ENCODE measurements around the gene STXBP1. TPM values are rescaled to one million over a fixed set of nuclear protein-coding genes. Genes with fewer than 3 reads are reported as not detected.
A peak's percentile ranks its signal among the peaks of the same experiment; 100 is the strongest.

Gene STXBP1
- total RNA-seq, 4 donors from 2014 or later: 47.0 to 81.0 (median 66.4) TPM

- ATAC-seq (ENCODE audit: low FRiP score): peak; percentile 95
- peak in 2 of 3 donors; percentile 73 to 98 for TF ChIP-seq CTCF (IDR thresholded peaks at IDR 0.05)
- peak; percentile 91 for DNase-seq (ENCODE audit: low spot score)
Observed at GRCh38 chr9:127734747-127735529, 122.9 kb downstream of the STXBP1 start, which contains the start of gene TOR2A. TSS of gene TOR2A (minus strand) at chr9:127735294. CDS start at chr9:127735270, 24 bp downstream.

- no peak for ATAC-seq (ENCODE audit: low FRiP score)
- TF ChIP-seq CTCF (IDR thresholded peaks at IDR 0.05): no peak
- no peak for DNase-seq (ENCODE audit: low spot score)
Observed at GRCh38 chr9:127735530-127736185, 123.6 kb downstream of the STXBP1 start.

GRCh38 chr9:127738666-127739065 is 126.6 kb downstream of the STXBP1 start:
- no peak for ATAC-seq (ENCODE audit: low FRiP score)
- TF ChIP-seq CTCF (IDR thresholded peaks at IDR 0.05): no peak
- no peak for DNase-seq (ENCODE audit: low spot score)

- no peak for TF ChIP-seq CTCF (IDR thresholded peaks at IDR 0.05)
- DNase-seq (ENCODE audit: low spot score): no peak
- ATAC-seq (ENCODE audit: low FRiP score): no peak
Observed at GRCh38 chr9:127739614-127740330, 127.7 kb downstream of the STXBP1 start.

GRCh38 chr9:127741831-127742434 is 129.9 kb downstream of the STXBP1 start:
- DNase-seq (ENCODE audit: low spot score): peak; percentile 61
- ATAC-seq (ENCODE audit: low FRiP score): peak; percentile 42

More at GRCh38 chr9:127741831-127742434, 129.9 kb downstream of the STXBP1 start:
- no peak for TF ChIP-seq CTCF (IDR thresholded peaks at IDR 0.05)

Other genes with a start within 250 kb of the STXBP1 start
- gene SLC2A8, start 215.1 kb upstream of the STXBP1 start, total RNA-seq: 10 to 100 TPM; 12.2 to 28.0 (median 17.8) TPM
- 10 to 100 TPM in 1 of 4 donors, 1 to 10 TPM in 3; 5.0 to 15.4 (median 6.3) TPM for gene ZNF79, start 187.9 kb upstream of the STXBP1 start, total RNA-seq
- gene RPL12, start 160.9 kb upstream of the STXBP1 start, total RNA-seq: 1,000 to 10,000 TPM; 2,044 to 2,498 (median 2,365) TPM
- gene LRSAM1, start 160.8 kb upstream of the STXBP1 start, total RNA-seq: 10 to 100 TPM in 2 of 4 donors, 1 to 10 TPM in 2; 8.3 to 14.6 (median 10.8) TPM
- 1 to 10 TPM in 1 of 4 donors, under 1 TPM in 1, not detected in 2; 0.24 to 1.0 TPM for gene CFAP157, start 94.7 kb downstream of the STXBP1 start, total RNA-seq
- 10 to 100 TPM; 13.4 to 33.5 (median 23.6) TPM for gene PTRH1, start 103.4 kb downstream of the STXBP1 start, total RNA-seq
- gene TTC16, start 103.8 kb downstream of the STXBP1 start, total RNA-seq: under 1 TPM in 1 of 4 donors, not detected in 3; 0.28 TPM
- gene TOR2A, start 123.0 kb downstream of the STXBP1 start, total RNA-seq: 10 to 100 TPM in 2 of 4 donors, 1 to 10 TPM in 2; 6.2 to 15.8 (median 11.0) TPM
- 10 to 100 TPM in 3 of 4 donors, 1 to 10 TPM in 1; 7.1 to 33.6 (median 17.2) TPM for gene SH2D3C, start 166.4 kb downstream of the STXBP1 start, total RNA-seq
- 100 to 1,000 TPM in 1 of 4 donors, 10 to 100 TPM in 3; 69.8 to 117 (median 85.8) TPM for gene CDK9, start 173.8 kb downstream of the STXBP1 start, total RNA-seq
- 100 to 1,000 TPM in 2 of 4 donors, 10 to 100 TPM in 2; 87.1 to 167 (median 99.5) TPM for gene FPGS, start 190.6 kb downstream of the STXBP1 start, total RNA-seq
- gene ENG, start 242.4 kb downstream of the STXBP1 start, total RNA-seq: 100 to 1,000 TPM in 2 of 4 donors, 10 to 100 TPM in 2; 34.3 to 200 (median 120) TPM

Measured in omental fat pad (tissue), 4 donors.